Articular chondrocyte of knee joint (primary cell): Measurements from ENCODE around the gene ZC2HC1C. TPM values are rescaled to one million over a fixed set of nuclear protein-coding genes. Genes with fewer than 3 reads are reported as not detected.

ENCODE experiments used
- small RNA-seq: library from RNA; depleted of rRNA; stranded (forward); fragments of <200 nt; gene quantifications from one replicate; pipeline ENCODE3, GENCODE V24; 2012
- total RNA-seq: library from RNA; depleted of rRNA; stranded (reverse); fragments of >200 nt; gene quantifications from 2 replicates; pipeline ENCODE4 v1.2.3, GENCODE V29; 2012

ZC2HC1C gene
- total RNA-seq = 1.2 and 1.5 TPM in 2 replicates

DNA sequence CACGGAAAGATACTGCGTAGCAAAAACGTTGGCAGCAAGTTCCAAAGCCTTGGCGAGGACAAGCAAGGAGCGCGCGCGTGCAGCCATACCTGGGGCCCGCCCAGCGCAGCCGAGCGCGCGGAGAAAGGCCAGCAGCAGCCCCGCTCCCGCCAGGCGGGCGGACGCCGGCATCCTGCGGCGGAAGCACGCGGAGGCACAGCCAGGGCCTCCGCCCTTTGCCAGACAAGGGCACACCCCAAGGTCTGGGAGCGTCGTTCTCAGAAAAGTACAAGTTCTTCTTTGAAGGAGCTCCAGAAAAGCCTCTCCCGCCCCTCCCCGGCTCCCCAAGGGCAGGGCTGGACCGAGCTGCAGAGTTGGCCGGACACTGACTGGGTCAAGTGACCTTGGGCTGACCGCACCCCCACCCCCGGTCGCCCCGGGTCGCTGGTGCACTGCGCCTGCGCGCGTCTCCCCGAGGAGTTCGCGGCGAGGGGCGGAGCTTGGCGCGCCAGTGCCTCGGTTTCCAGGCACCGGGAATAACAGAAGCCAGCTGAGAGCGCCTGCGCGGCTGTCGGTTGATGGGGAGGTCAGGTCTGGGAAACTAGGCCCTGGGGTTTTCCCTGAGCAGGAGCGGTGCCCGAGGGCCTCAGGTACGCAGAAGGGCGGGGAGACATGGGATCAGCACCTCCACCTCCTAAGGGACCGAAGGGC lies at the start of gene ZC2HC1C:
ZC2HC1C (plus strand) TSS at position 521 of the 690 bp plus-strand sequence. CDS start 933 bp downstream, outside the sequence.

DNA sequence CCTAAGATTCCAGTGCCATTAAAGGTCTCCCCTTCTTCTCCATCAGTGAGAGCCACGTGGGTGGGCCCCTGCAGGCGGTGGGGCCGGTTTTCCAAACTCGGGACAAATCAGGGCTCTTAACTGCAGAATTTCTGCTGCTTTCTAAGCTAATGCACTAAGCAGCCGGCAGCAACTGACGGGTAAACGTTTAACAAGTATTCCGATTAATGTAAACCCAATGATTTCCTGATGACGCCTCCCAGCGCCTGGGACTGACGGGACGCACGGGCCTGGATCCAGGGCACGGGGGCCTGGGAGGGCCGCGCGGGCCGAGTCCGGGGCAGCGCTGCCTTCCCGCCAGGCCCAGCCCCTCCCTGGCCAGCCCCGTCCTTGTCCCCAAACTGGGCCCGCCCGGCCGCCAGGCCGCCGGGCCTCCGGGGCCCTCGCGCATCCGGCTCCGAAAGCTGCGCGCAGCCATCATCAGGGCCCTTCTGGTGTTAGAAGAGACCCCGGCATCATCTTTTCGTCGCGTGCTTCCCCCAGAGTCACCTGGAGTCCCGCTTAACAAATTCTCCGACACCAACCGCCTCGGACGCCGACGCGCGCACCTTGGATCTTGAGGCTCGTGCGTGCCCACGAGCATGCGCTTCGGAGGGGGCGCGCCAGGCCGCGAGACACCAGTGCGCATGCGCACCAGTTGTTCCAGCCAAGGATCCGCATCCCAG lies 18.4 kb upstream of the ZC2HC1C start, which contains the start of gene MLH3:
MLH3 (minus strand) TSS at position 616 of the 704 bp plus-strand sequence. CDS start 1,812 bp downstream, outside the sequence.

DNA sequence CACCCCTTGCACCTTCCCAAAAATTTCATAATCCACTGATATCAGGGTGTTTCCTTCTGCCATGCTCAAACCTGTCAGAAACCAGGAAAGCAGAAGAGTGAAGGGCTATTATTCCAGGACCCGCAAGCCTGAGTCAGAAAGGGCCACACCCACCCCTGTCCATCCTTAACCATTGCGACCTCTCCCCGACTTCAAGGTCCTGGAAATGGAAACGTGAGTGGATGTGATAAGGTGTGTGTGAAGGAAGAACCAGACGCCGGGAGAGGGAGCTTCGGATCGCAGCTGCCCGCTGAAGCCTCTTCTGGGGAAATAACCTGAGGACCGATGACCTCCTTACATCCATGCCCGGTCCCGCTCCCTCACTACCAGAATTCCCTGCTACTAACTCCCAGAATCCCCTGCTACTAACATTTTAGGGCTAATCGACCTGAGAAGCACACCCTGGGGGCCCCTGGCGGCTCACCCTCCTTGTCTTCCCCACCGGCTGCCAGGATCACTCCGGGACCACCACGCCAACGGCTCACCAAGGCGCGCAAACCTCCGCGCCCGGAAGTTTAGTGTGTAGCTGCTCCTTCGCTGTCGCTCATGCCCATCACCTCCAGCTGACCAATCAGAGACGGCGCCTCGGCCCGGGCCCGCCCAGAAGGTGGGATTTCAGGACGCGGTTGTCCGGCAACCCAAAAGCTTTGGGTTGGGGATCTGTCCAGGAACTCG lies 5.8 kb upstream of the ZC2HC1C start, which contains the start of gene ACYP1:
ACYP1 (minus strand) TSS at position 534 of the 714 bp plus-strand sequence; CDS start at position 63, 471 bp downstream.

DNA sequence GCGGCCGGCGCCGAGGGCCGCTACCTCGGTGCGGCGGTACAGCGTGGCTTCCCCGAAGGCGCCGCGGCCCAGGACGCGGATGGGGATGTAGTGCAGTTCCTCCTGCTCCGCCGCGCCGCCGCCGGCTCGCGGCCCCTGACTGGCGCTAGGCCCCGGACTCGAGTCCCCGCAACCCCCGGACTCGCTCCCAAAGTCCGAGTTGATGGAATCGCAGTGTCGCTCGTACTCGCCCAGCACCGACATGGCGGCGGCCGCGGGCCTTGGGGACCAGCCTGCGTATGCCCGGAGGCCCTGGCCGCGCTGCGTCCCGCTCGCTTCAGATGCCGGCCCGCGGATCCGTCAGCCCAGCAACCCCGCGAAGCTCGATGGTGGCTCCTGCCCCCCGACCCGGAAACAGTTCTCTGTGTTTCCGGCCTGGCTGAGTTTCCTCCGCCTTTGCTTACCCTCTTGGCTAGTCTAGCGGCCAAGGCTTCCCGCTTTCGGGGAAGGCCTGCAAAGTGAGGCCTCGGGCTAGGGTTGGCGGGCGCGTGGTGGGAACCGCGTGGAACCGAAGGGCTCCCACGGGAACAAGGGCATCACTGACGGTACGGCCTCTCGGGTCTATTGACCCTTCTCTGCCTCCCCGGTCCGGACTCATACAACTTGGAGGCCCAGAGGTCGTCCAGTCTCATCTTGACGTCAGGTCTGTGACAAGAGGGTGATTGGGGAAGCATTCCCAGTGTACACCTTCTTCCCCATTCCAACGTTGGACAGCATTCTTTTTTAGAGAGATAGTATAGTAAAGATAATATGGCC lies 57.4 kb downstream of the ZC2HC1C start, which contains the start of gene NEK9:
NEK9 (minus strand) TSS at position 370 of the 795 bp plus-strand sequence; CDS start at position 243, 127 bp downstream.

Small RNA genes within 50 kb of the gene (small RNA-seq; reads per million reads assigned to genes)
- gene HIF1AP1 (not detected), gene RNU6-689P (not detected)

Other genes with a start within 250 kb of the ZC2HC1C start
- not detected in 2 replicates for gene PROX2, start 193.5 kb upstream of the ZC2HC1C start, total RNA-seq
- gene DLST, start 187.7 kb upstream of the ZC2HC1C start, total RNA-seq = 64.5 and 78.0 TPM in 2 replicates
- 0.76 and 0.78 TPM in 2 replicates for gene RPS6KL1, start 146.4 kb upstream of the ZC2HC1C start, total RNA-seq
- 7.4 and 30.1 TPM in 2 replicates for gene PGF, start 114.0 kb upstream of the ZC2HC1C start, total RNA-seq
- gene EIF2B2, start 66.7 kb upstream of the ZC2HC1C start, total RNA-seq = 27.4 and 45.0 TPM in 2 replicates
- 34.9 and 38.8 TPM in 2 replicates for gene MLH3, start 18.2 kb upstream of the ZC2HC1C start, total RNA-seq
- gene ACYP1, start 5.6 kb upstream of the ZC2HC1C start, total RNA-seq = 10.6 and 10.9 TPM in 2 replicates
- 55.9 and 65.6 TPM in 2 replicates for gene NEK9, start 57.4 kb downstream of the ZC2HC1C start, total RNA-seq
- 353 and 458 TPM in 2 replicates for gene TMED10, start 107.0 kb downstream of the ZC2HC1C start, total RNA-seq
- 10.6 and 258 TPM in 2 replicates for gene FOS, start 209.2 kb downstream of the ZC2HC1C start, total RNA-seq